ENCODE measurements around the gene PDK2.

Gene PDK2

GRCh38 chr17:50120475-50121253 lies 25.5 kb downstream of the PDK2 start:
- no peak for DNase-seq

GRCh38 chr17:50122945-50123344 lies 27.8 kb downstream of the PDK2 start:
- no peak for DNase-seq

DNA sequence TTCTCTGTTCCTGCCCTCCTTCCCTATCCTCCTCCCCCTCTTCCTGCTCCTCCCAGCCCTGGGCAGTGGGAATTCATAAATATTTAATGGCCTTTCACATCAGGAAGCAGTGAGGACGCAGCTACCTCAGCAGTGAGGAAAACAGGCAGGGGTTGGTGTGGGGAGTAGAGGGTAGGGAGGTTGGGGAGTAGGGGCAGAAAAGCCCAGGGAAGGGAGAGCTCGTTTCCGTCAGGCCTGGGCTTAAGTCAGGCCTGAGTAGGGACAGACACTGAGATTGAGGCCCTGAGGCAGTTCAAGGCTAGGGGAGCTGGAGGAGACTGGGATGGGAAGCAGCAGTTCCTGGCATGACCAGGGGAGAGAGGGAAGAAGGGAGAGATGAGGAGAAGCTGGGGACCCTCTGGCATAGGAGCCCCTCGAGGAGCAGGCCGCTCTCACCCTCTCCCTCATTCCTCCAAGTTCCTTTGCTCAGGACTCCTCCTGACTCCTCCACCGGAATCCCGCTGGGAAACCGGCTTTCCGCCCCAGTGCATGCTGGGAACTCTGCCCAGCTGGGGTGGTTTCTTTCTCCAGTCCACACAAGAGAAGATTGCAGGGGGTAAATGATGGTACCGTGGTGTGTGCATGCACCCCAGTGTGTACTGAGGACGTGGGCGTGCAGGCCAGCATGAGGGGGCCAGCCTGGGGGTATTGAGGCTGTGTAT lies 28.6 kb downstream of the PDK2 start:
- no peak for DNase-seq

DNA sequence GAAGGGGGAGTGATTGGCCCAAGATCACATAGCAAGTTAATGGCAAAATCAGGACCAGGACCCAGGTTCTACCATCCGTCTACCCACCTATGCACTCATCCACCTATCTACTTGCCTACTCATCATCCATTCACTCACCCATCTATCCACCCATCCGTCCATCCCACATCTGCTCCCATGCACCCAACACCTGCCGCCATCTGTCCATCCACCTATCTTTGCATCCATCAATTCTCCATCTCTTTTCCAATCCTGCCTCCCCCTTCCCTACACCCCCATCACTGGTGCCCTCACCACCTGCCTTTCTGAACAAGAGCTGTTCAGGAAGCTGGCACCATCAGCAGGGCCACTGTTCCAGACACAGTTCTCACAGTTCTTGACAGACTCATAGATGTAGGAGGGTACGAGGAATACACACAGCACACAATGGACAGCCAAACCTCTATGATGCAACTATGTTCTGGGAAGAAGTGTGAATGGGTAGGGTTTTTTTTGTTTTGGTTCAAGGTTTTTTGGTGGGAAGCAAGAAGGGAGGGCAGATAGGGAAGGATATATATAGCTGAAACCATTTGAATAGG lies 30.4 kb downstream of the PDK2 start:
- no peak for DNase-seq

GRCh38 chr17:50127697-50128361 lies 32.7 kb downstream of the PDK2 start:
- no peak for DNase-seq

GRCh38 chr17:50128441-50129352 lies 33.5 kb downstream of the PDK2 start:
- DNase-seq, result no peak

- DNase-seq, result no peak
Observed at GRCh38 chr17:50129353-50129727, 34.2 kb downstream of the PDK2 start.

GRCh38 chr17:50129728-50130558 lies 34.8 kb downstream of the PDK2 start, which contains the start of gene SAMD14:
TSS of gene SAMD14 (minus strand) at chr17:50130160. CDS start at chr17:50124959, 5,201 bp downstream.
- peak; percentile 73 for DNase-seq

GRCh38 chr17:50130559-50131305 lies 35.6 kb downstream of the PDK2 start:
- DNase-seq, result no peak

DNA sequence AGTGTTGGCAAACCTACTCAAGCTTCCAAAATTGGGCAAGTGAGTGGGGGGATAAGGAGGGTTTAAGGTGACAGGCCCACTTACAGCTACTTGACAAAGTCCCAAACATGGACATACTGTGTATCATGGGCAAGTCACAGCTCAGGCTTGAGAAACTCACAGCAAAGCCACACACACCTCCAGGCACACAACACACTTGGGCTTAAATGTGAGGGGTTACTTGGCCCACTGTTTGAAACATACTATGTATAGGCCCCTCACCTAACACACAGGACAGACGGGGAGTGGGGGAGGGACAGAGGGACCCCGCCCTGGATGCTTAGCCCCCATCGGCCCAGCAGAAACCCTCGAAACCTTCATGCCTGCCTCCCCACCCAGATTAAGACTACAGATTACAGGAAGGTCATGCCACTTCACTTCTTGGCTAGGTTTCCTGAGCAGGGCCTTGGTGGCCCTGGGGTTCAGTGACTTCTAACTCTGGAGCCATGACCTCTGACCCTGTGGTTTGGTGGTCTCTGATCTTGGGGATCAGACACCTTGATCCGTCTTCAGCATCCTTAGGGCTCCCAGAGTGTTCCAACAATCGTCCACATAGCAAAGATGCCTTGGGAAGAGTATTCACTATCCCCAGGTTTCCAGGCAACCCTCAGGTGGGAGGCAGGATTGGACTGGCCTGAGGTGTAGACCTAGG lies 37.1 kb downstream of the PDK2 start:
- DNase-seq, result no peak

DNA sequence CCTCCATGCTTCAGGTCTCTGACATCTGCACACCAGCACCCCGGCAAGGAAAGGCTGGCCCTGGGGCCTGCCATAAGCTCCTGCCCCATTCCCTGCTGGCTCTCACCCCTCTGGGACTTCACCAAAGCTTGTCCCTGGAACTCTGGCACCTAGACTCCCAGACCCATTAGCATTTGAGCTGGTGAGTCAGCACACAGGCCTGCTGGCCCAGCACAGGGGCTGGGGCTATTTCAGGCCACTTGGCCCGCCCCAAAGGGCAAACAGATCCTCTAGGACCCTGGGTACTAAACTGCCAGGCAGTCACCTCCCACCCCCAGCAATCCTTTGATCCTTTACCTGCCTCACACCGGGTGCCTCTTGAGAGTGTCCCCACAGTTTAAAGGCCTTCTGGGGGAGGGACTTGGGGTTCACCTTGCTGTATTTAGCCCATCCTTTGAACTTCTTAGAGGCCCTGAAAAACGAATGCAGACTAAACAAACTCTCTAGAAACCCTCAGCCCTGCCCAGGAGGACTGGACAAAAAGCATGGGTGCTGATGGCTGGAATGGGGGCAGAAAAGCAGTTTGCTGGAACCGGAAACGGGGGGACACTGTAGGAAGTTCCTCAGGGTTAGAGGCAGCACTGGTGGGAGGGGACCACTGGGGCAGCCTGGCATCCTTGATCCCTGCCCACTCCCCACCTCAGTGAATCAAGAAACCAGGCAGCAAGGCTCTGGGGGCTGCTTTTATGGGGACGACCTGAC lies 38.0 kb downstream of the PDK2 start:
- DNase-seq, result no peak

DNA sequence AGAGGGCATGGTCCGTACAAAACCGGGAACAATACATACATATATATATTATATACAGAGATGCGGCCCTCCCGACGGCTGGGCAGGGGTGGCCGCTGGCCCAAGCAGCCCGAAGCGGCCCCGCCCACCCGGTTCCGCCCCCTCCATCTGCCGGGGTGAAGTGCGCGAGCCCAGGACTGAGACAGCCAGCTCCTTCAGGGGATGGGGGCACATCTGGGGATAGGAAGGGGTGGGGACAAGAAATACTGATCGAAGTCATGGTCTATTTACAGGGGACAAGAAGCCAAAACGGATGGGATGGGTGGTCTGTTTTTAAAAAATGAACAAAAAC lies 38.6 kb downstream of the PDK2 start:
- no peak for DNase-seq

DNA sequence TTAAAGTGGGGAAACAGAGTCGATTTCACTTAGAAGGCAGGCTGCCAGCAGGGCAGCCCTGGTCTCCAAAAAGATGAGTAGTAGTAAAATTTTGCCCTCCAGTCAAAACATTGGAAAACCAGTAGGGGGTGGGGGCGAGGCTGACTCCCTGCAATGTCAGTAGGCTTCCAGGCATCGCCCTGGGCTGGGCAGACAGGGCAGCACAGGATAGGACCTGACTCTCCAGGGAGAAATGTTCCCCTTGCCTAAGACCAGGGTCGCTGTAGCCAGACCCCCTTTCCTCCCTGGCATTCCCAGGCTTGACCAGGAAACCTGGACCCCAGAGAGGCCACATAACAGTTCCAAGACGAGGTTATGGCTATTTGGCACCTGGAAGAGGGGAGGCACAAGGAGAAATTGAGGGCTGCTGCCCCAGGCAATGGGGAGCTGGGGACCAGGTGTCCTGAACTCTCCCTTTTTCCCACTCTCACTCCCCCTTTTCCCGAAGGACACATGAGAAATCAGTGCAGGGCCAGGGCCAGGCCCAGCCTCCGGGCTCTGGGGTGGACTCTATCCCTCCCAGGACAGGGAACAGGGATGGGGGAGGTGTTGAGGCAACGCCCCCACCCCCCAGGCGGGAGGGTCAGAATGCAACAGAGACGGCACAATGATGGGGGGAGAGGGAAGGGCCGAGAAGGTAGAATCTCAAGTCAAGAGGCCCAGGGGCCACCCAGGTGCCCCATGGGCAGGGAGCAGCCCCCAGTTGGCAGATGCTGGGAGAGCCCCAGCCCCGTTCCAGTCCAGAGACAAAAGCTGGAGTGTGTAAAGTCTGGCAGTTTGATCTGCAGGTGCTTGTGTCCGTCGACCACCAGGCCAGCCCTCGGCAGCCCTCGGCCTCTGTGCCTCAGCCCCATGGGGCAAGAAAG lies 39.3 kb downstream of the PDK2 start:
- no peak for DNase-seq

DNA sequence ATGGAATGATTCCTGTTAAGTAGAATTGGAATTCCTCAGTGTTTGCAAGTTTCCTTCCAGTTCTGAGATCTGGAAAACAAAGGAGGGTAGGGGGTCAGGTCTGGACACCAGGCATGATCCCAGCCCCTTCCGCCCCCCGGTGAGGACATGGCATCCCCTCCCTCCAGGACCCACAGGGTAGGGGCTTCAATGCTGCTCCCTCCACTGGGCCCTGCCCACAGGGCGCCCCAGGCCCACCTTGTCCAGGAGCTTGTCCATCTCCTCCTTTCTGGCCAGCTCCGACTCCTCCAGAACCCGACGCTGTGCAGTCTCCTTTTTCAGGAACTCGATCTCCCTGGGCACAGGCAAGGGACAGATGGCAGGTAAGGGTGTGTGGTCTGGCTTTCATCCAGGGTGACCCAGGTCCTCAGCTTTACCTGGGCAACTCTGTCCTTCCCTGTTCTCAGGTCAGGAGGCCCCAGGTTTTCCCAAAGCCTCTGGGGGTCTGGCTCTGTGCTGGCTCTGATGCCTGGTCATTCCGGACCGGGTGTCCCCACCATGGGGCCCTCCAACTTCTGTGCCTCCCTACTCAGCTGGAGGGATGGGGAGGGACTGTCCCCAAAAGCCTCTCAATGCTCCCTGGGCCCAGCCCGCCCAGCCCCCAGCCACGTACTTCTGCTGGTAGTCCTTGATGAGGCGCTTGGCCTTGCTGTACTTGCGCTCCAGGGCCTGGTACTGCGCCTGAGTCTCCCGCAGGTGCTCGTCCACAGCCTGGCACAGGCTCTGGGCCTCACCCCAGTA lies 40.4 kb downstream of the PDK2 start:
- no peak for DNase-seq

DNA sequence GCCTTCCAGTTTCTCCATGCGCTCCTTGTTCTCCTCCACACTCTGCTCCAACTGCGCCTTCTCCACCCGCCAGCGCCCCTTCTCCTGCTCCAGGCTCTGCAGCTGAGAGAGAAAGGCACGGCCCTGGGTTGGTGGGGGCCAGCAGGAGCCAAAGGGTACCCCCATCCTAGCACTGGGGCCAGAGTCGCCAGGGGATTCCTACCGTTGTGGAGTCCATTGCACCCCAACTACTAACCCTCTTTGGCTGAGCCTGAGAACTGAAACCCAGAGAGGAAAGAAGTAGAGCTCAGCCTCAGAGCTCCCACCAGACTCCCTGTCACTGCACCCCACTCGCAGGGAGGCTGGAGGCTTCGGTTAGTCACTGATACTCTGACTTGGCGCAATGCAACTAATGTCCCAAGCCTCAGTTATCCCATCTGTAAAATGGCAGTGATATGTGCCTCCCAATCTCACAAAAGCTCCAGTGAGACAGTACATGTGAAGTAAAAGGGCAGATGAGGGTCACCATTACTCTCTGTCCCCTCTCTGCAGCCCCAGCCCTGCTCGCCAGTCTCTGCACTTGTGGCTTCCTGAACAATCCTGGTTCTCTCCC lies 41.0 kb downstream of the PDK2 start:
- DNase-seq, result no peak

GRCh38 chr17:50137042-50137441 lies 41.9 kb downstream of the PDK2 start:
- DNase-seq, result no peak

- DNase-seq, result no peak
Observed at GRCh38 chr17:50139185-50139783, 44.1 kb downstream of the PDK2 start.

All from left hindlimb (tissue), 1 donor.